NCI-H1105 (cell line): ENCODE results near the gene ARL5B.

Source experiments
- DNase-seq: peaks from one replicate; lab custom pipeline; 2025; lab: John Stamatoyannopoulos, UW

The ARL5B gene

DNA sequence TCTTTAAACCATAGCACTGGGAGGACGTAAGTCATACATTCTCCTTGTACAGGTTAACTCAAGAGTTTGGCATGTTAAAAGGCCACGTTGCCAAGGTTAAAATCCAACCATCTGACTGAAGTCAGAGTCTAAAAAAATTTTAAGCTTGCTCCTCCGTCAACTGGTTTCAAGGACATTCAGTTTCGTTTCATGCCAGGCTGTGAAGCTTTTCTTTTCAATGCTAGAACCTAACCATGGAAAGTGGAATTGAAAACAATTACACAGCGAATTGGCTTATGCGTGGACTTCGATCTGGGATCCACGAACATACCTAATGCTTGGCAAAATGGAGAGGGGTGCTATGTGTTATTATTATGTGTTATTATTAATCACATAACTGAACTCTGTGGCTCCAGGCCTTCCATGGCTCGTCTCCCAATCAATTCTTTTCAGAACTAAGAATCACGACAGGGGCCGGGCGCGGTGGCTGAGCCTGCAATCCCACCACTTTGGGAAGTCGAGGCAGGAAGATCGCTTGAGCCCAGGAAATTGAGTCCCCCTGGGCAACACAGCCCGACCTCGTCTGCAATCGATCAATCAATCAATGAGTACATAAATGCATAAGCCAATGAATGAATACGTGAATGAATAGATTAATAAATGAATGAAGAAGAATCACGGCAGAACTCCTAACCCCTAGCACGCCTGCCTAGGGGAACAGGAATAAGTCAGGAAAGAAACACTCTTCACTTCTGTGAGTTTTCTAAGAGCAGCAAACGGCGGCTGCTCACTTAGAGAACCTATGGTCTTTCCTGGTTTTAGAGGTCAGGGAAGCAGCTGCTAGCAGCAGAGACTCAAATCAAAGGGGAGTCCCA, 733 bp upstream of the ARL5B start:
- DNase-seq = no peak

DNA sequence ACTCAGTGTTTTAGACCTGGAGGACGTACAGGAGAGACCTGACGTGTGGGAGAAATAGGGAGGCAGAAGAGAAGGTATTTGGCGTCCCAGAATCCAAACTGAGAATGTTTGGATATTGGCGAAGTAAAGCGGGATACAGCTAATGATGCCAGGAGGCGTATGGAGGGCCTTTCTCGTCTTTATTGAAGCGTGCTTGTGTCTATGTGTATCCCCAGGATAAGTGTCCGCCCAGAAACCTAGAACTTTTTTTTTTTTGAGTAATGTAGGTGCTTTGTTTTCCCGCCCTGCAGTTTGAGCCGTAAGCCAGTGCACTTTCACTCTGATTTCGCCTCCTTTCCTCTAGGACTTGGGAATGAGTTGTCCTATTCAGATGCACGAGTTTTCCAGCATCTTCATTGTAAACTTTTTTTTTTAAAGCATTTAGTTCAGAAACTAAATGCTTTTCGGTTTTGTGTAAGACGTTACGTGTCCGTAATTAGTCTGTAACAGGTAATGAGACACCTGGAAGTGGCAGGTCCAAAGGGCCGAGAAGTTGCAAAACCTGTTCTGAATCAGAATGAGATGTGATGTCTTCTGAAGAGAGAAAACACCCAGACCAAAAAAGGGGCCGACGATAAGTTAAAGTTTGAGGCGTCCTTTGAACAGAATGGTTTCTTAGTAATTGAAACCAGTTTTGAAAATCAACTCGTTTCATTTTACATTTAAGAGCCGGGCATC, 746 bp downstream of the ARL5B start:
- DNase-seq = peak; percentile 27

DNA sequence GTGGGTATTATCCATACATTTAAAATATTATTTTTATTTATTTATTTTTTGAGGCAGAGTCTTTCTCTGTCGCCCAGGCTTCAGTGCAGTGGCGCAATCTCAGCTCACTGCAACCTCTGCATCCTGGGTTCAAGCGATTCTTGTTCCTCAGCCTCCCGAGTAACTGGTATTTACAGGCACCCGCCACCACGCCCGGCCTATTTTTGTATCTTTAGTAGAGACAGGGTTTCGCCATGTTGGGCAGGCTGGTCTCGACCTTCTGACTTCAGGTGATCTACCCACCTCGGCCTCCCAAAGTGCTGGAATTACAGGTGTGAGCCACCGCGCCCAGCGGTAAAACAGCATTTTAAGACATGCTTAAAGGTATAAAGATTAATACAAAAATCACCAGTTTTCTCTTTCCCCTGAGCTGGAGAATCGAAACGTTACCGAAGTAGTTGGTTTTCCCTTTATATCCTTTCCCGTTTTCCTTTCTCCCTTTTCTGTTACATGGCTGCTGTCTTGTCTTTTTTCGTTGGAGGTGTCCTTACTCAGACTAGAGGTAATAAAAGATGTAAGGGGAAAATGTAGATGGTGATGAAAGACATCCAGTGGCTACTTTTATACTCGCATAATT, 1.7 kb downstream of the ARL5B start:
- no peak for DNase-seq

DNA sequence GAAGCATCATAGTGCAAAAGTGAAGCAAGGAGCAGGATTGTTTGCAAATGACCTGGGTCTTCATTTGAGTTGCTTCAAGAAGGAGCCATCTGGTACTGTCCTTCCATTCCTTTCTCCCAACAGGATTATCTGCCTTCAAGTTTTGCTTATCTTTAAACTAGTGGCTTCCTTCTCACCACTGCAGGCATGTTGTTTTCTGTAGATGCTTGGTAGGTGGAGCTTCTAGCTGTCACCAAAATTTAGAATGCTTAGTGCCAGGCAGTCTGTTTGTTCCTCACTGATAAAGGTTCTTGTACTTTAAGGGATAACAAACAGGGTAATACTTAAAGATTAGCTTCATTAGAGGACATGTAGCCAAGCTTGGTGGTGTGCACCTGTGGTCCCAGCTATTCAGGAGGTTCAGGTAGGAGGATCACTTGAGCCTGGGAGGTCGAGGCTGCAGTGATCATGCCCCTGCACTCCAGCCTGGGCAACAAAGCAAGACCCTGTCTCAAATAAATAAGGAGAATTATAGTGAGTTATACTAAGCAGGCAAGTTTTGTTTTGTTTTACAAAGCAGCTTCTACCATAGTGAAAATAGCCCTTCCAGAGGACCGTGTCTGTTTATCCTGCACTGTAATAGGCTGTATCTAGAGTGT, 5.7 kb downstream of the ARL5B start:
- DNase-seq = no peak

DNA sequence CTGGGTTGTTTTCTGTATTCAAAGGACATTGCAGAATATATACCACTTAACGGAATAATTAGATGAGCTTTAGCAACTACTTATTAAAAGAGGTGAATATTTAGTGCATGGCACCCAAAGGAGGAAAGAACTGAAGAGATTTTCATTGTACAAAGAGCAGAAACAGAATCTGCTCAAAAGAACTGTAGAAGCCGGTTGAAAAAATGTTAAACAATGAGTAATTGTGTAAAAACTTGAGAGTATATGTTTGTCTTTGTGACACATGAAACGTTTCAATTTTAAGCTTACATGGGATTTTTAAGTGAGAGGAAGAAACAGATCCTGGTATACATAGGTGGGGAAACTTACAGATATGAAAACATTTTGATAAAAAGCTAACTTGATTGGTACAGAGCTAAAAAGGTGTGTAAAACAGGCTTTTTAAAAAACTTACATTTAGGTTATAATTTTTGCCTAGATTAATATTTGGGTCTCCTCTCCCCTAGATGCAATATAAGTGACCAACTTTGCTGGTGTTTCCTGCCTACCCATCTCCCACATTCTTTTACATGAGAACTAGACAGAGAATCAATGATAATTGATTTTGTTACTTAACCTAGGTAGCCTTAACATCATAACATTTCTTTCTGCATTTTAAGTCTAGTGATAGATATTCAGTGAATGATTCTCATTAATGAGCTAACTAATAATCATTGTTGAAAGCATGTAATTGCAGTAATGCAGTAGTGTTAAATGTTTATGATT, 6.8 kb downstream of the ARL5B start:
- no peak for DNase-seq

DNA sequence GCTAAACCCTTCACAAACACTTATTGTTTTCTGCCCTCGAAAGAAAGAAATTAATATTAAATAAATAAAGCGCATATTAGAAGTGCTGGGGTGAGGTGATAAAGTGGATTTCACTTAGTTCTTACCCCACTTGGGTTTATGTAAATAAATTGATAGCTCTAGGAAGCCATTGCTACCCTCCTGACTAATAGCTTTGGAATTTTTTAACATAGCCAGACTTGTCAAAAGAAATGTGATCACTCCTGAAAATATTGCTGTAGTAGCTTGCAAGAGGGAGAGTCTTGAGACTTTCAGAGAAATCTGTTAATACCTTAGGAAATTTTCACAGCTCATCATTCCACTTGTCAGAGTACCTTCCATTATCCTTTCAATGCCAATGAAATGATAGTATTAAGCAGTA, 7.6 kb downstream of the ARL5B start:
- no peak for DNase-seq

DNA sequence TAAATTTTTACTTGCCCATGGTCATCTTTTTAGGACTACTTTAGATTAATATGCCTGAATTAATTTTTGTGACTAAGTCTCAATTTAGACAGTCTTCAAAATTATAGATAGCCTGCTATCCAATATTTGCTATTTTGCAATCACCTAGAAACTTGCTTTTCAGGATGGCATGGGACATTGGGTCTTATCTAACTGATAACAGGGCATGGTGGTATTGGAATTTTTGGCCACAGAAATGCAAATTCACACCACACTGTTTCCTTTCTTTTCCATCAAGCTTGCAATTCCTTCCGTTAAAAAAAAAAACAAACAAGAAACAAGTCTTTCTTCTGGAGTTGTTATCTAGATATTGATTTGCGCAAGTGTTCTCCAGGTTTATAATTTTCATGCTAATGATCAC, 8.8 kb downstream of the ARL5B start:
- no peak for DNase-seq

DNA sequence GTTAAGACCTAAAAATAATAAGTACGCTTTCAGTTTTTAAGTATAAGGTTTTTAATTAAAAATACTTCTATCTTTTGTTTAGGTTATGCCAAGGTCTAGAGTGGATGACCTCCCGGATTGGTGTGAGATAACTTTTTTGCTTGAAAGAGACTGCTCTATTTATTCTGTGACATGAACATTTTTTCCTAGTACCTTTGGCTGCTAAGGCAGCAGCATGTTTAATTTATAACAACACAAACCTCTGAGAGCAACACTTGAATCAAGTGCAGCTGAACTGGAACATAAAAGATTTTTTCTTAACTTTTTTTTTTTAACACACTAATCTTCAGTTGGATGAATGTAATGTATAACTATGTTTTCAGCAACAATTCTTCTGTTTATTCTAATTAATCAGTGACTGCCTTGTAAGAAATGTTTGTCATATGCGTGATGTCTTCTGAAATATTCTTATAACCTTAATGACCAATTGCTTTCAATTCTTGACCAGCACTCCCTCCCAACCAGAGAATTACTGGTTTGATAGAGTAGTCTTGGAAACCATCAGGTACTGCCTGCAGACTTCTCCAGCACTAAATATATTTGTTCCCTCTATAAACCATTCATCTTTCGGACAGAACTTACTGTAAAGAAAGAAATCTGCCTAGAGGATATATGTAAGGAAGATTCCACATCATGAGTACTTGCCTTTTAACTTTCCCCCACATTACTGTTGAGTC, 16.0 kb downstream of the ARL5B start:
- no peak for DNase-seq

DNA sequence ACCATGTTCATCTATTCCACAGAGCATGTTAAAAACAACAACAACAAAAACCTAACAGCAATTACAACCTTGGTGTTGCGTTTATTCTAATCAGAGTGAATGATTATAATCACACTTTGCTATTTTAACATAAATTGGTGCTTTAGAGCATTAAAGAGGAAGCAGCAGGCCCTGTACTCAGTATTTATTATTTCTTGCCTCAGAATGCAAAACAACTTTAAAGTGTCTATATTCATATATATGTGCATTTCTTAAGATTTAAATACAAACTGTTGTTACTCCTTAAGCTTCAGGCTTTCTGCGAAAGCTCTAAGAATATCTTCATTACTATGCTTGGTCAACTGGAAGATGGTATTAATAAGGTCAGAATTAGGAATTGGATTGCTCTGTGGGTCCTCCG, 21.5 kb downstream of the ARL5B start:
- DNase-seq = no peak

DNA sequence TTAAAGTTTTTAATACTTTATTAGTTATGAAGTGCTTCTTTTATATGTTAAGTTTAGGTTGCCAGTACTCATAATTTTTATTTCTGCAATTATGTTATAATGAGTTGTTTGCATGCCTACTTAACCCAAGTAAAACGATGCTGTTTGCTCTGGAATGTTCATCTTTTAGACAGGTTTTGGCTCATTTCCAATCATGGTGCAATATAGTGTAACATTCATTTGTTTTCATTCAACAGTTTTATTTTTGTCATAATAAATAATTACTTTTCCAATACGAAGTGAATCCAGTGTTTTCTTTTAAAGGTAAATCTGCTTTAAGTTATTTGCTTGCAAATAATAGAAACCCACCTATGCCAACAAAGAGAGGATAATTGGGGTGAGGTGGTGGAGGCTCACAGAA, 22.1 kb downstream of the ARL5B start:
- DNase-seq = no peak

DNA sequence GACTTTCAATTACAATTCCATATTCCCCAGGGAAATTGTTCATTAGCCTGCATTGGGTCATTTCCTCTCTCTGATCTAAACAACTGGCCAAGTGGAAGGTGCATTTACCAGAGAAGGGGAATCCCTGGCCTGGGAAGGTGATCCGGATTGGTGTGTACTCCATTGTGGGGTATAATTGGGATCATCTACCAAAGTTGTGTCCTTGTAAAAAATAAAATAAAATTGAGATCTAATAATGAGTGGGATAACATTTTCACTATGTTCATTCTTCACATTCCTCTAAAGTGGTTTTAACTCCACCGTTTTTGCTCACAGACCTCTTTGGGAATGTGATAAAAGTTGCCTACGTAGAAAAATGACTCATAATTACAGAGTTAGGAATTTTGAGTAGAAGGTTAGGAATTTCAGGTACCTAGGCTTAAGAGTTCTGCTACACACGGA, 22.8 kb downstream of the ARL5B start:
- DNase-seq = no peak

DNA sequence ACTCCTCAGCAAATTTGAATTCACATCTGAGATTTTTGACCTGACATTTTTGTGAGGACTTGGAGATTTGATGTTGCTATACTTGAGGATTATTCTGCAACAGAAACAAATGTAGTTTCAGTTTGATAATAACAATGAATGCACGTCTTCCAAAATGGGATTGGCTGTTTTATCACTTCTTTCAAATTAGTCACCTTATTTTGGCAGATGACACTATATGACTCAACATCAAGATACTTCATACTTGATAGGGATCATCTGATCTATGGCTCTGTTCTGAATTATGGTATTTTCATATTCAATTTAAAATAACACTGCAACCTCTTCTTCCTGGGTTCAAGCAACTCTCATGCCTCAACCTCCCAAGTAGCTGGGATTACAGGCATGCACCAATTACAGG, 24.2 kb downstream of the ARL5B start:
- no peak for DNase-seq

DNA sequence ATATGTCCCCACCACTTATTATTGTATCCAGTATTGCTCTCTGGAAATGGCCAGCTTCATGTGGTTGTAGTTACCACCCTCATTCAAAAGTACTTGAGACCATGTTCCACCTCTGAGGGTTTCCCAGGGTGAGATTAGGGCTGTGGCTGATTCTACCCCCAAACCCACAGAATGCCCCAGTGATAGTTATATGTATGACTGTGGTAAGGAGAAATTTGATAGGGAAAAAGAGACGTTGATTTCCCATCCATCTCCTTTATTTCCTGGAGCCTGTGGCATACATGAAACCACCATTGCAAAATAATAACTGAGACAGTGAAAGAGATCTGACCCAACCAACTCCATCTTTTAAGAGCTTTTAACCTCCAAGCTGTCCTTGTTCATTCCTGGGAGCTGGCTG, 25.2 kb downstream of the ARL5B start:
- DNase-seq = no peak

DNA sequence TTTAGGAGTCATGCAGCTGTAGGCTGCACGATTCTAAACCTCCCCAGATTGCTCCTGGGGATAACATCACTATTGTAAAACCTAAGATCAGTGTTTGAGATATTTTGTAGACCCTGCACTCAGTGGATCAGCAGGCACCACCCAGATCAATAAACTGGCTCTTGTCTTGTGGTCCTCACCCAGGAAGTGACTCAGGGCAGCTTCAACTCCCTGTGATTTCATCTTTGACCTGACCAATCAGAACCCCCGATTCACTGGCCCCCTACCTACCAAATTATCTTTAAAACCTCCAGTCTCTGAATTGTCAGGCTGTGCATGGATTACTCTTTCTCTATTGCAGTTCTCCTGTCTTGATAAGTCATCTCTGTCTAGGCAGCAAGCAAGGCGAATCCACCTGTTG, 25.7 kb downstream of the ARL5B start:
- no peak for DNase-seq

DNA sequence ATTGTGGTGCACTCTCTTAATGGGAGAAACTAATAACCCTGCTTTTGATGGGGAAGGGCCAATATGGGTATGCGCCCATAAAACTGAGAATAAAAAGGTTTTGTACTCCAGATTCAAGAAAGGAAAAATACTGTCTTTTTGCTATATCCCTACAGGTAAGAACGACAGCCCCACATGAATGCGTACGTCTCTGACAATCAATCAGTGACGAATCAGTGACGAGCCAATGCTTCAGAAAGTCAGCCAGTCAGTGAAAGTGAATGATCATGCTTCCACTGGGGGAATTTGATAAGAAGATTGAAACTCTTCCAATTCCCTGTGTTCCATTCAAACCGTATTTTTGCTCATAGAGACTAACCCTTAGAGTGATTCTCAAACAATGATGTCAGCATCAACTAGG, 26.3 kb downstream of the ARL5B start:
- DNase-seq = no peak

DNA sequence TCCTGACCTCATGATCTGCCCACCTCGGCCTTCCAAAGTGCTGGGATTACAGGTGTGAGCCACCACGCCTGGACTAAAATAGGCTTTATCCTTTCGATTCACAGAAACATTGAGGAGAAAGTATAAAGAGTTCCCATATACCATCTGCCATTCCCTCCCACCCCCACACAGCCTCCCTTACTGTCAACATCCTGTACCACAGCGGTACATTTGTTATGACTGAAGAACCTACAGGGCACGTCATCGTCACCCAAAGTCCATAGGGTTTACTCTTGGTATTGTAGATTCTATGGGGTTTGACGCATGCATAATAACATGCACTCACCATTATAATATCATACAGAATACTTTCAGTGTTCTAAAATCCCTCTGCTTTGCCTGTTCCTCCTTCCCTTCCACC, 28.0 kb downstream of the ARL5B start:
- no peak for DNase-seq

DNA sequence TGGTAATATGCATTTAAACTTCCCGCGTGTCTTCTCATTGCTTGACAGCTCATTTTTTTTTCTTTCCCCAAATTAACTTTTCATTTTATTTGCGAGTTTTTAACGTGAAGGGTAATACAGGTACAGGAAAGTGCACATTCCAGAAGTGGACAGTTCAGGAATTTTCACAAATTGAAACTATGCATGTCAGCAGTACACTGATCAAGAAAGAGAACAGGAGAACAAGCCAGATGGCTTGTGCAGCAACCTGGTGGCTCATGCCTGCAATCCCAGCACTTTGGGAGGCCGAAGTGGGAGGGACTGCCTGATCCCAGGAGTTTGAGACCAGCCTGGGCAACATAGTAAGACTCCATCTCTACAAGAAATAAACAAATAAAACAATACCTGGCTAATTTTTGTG, 28.5 kb downstream of the ARL5B start:
- no peak for DNase-seq

DNA sequence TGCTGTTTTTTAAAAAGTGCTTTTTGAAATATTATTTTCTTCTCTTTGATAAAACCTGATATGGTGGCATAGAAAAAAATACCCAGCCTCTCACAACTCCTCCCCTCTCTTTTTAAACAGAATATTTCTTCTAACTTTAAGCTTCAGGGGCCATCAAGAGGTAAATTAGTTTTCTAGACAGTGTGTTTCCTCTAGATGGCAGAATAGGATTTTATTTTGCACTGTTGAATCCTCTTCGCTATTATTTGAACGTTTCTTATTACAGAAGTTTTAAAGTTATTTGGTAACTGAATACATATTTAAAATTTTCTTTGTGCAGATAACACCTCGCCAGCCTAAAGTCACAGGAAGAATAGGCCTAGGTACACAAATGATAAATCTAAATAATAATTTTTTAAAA, 30.3 kb downstream of the ARL5B start:
- DNase-seq = no peak

DNA sequence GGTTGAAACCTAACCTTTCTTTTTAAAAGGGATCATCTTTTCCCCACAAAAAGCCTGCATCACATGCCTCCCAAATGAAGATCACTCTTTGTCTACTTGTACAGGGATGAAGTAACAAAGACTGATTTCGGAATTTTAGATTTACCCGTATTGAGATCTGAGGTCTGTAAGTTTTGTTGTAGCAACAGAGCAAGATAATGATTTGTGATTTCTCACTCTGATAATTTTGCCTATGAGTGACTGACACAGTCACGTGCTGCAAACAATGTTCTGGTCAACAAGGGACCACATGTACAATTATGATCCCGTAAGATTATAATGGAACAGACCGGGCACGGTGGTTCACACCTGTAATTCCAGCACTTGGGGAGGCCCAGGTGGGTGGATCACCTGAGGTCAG, 31.3 kb downstream of the ARL5B start:
- no peak for DNase-seq

DNA sequence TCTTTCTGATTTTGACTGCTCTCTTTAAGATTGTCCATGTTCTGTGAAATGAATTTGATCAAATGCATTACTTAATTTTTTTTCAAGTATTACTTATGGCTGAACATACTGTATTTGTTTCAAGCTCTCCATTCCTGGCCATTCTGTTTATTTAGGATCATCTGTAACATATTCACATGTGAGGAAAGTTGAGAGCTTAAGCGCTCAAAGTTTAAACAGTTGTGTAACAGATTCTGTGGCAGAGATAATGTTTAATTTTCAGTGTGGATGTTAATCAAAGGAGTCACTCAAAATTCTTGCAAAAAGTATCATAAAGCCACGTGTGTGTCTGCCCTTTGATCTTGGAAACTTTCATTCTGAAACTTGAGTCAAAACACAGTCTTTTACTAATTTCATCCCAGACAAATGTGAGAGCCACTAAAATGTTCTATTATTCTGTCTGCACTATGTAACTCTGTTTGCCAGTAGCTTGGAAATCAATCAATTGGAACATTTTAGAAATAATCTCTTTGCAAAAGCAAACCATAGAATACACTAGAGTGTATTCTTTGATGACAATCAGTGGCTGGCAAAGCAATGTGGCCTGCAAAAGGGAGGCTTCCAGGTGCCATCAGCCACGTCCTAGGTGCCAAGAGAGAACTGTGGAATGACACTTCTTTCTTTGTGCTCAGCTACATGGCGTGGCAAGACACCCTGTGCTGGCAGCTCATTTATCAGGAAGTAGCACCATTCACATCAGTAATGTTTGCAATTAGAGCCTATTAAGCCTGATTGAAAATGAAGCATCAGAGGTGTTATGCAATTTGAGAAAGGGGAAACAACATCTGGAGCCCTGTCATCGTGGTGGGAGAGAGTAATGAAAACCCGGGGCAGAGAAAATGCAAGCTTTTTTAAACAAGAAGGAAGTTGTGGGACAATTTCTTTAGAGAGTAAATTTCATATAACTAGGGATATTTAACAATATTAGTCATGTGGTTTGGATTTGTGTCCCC, 40.9 kb downstream of the ARL5B start:
- DNase-seq = no peak
